HG03521 (cell line): ENCODE measurements around the gene RAMP3.
"Not testable (repeated sequence)": the region's sequence is repeated elsewhere in the genome, so short reads cannot be mapped to it uniquely, and the experiment has no call there.

ENCODE experiments used
- ATAC-seq: cut with Tn5 transposase; IDR thresholded peaks from one replicate; pipeline ENCODE4 v1.9.1; 2021; ENCODE audit warnings: mild to moderate bottlenecking, moderate library complexity; ENCODE audit not compliant: unreplicated experiment

RAMP3 gene

DNA sequence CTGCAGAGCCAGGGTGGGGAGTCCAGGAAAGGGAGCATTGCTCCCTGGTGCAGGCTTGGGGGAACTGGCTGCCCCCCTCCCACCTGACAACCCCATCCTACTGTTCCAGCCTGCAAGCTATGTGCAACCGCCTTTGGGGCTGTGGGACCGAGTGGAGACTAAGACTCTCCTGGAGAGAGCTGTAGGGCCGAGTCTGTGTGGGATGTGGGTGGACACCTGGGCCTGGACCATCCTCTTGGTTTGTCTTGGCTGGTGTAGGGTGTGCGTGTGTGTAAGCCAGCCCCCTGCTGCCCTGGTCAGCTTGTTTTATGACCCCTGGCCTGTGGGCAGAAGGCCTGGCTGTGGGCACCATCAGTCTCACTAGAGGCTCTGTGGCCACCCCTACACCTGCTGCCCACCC, 1.6 kb upstream of the RAMP3 start:
- no peak for ATAC-seq

DNA sequence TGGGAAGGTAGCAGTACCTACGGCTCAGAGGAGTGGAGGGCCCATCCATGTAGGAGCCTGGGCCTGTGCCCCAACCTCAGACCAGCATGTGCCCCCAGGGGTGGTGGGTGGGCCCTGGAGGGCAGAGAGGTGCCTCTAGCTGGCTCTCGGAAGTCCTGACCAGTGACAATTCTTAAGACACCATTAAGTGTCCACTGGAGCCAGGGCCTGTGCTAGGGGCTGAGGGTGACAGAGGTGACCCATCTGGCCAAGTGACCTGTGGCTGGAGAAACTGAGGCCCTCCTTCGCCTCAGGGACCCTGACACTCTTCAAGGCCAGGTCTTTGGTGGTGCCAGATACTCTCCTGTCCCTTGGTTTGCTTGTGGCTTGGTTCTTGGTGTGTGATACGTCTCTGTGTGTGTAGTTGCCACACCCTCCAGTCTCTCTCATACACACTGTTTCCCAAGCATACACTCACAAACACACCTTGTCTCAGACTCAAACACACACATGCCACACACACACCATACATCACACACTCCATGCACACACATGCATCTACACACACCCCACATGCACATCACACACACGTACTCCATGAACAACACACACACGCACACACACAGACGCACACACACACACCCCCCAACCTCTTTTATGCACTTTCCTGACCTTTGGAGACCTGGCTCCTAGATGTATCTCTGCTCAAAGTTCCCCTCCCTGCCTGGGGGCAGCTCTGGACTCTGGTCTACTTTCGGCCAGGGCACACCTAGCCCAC, 897 bp upstream of the RAMP3 start:
- no peak for ATAC-seq

DNA sequence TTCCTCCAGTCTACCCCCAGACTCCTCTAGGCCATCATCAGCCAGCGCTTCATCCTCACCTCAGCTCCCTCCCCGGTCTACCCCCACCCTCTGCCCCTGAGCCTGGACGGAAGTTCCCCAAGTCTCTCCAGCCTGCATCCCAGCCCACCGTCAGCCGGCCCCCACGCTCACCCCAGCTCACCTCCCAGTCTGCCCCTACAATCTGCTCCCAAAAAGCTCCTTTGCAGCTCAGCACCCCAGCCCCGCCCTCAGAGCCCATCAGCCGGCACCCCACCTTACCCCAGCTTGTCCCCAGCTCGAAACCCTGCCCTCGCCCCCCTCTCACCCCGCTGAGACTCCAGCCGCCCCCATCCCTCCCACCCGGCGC, 322 bp upstream of the RAMP3 start:
- no peak for ATAC-seq

DNA sequence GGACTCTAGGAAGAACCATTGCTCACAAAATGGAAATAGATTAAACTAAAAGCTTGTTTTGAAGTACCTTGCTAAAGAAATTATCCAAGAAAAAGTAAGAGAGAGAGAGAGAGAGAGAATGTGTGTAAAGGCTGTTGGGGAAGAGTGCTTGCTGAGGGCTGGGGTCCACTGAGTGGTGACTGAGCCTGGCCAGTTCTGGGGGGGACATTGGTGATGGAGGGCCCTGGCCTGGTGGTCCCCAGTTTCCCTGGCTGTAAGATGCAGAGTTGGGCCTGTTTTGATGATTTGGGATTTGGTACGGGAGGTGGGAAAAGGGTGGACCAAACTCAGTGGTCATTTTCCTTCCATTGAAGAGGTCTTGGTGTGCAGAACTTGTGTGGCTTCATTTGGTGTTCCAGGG, 880 bp downstream of the RAMP3 start:
- ATAC-seq = no peak

DNA sequence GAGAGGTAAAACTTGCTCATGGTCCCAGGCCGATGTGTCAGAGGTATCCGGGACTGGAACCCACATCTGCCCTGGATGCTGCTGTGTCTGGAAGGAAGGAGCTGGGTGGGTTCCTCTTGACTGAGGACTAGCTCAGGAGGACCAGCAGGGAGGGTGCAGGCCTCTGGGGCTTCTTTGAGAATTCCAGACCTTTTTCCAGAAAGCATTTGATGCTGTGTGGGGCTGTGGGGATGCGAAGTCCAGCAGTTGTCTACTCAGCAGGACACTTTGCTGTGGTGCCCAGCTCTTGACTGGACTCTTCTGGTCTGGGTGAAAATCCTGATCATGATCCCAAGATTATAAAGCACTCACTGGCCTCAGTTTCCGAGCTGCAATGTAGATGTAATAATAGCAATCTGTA, 1.7 kb downstream of the RAMP3 start:
- ATAC-seq = no peak

DNA sequence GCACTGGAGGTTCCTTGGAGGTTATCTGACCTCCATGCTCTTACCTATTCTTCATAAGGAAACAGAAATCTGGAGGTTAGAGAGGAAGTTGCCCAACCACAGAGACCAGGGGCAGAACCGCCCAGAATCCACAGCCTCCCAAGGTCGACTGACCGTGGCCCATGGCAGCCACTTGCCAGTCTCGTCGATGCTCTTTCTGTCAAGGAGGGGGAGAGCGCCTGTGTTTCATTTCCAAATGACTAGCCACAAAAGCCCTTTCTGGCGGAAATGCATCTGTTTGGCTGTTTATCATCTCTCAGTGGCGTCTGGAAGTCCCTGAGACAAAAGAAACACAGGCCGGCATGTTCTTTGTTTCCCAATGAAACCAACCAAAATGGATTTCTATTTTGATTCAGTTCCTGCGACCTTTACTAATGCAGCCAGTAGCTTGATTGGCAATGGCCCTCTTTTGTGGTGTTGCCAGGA, 2.9 kb downstream of the RAMP3 start:
- no peak for ATAC-seq

DNA sequence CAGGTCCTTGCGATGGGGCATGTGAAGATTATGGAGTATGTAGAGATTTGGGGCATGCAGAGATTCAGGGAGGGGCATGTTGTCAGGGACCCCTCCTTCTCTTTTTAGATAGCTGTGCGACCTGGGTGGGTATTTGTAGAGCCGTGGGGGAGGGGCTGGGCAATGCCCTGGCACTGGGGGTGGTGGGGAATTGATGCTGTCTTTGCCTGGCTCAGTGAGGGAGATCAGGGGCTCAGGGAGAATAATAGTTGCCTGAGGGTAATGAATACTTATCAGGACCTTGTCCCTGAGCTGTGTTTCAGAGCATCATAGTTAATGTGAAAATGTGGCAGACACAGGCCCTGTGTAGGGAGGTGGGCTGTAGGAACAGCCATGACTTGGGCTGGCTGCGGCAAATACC, 3.5 kb downstream of the RAMP3 start:
- ATAC-seq = no peak

DNA sequence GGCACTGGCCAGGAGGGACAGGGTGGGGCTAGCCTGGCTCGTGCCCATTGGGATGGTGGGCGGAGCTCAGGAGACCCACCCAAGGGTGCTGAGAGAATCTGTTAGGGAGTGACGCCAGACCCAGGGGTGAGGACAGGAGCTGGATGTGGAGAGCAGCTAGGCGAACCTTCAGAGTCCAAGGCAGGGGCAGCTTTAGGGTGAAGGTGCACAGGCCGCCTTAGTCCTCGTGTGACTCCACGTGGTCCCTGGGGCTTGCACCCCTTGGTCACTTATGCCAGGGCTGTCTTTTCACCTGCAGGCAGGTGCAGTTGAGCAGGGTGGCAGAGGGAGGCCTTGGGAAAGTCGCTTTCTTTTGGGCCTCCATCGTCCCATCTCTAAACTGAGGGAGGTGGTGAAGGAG, 4.3 kb downstream of the RAMP3 start:
- ATAC-seq = no peak

DNA sequence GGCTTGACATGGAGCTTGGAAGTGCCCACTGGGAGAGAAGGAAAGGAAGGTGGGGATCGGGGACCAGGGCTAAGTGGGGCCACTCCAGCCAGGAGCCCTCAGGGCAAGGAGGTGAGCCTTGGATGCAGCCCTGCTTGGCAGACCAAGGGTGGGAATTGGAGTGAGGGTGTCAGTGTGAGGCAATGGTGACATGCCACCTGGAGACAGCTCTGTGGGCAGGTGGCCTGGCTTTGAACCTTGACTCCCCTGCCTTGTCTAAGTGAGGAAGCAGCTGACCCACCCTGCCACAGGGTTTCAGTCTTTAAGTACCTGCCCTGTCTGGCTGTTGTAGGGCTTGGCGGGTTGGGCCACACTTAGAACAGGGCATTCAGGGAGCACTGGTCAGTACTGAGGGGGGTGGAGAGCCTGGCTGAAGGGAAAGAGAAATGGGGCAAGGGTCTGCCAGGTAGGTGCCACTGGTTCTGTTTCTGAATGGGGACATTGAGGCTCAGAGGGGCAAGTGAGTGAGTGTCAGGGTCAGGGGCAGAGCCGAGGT, 4.8 kb downstream of the RAMP3 start:
- ATAC-seq = no peak

DNA sequence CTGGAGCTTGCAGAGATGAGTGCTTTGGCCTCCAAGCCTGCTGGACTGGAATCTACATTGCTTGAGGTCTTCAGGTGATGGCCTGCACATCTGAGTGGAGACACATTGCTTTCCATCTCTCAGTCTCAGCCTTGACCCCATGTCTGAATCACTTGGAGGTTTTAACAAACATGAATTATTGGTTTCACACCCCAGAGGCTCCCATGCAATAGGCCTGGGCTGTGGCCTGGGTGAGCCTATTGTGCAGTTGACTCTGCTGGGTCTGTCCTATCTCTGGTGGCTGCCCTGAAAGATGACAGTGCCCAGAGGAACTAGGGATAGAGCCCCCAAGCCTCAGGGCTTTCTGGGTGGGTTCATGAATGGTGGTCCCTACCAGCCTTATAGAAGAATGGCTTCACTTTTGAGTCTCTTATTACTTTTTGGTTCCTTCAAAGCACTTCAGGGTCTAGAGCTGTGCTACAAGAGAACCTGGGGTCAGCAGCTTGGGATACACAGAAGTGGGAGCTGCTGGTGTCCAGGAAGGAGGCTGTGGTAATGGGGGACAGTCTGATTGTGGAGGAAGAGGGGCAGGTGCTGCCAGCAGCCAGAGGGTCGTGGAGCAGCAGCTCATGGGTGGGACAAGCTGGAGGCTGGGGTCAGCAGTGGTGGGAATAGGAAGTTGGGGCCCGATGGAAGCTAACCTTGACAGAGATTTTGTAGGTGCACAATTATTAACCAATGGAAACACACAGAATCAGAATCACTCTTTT, 5.5 kb downstream of the RAMP3 start:
- ATAC-seq = no peak

DNA sequence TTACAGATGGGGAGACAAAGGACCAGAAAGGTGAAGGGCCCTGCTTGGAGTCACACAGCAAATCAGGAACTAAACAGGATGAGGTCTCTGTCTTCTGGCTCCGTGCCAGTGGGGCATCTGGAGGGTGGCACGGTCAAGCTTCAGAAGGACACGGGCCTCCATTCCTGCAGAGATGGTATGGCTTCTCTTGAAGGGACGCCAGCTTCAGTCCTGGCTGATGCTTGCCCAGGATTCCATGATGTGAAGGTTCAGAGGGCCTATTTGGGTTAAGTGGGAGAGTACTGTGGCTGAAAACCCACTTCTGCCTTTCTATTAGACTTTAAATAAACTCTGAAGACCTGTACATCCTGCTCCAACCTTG, 6.1 kb downstream of the RAMP3 start:
- ATAC-seq = no peak

DNA sequence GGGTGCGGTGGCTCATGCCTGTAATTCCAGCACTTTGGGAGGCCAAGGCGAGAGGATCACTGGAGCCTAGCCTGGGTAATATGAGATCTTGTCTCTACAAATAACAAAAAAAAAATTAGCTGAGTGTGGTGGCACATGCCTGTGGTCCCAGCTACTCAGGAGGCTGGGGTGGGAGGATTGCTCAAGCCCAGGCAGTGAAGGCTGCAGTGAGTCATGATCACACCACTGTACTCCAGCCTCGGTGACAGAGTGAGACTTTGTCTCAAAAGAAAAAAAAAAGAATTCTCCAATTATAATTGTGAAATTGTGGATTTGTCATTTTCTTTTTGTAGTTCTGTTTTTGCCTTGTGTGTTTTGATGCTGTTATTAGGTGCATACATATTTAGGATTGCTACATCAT, 6.7 kb downstream of the RAMP3 start:
- not testable (repeated sequence) for ATAC-seq

DNA sequence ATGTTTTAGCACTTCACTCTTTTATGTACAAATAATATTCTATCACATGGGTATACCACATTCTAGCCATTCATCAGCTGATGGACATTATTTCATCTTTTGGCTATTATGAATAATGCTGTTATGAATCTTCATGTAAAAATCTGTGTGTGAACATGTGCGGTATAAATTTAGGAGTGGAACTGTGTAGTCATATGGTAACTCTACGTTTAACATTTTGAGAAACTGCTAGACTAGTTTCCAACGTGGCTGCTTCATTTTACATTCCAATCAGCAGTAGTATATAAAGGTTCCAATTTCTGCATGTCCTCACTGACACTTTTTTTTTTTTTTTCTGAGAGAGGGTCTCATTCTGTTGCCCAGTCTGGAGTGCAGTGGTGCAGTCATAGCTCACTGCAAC, 8.3 kb downstream of the RAMP3 start:
- ATAC-seq = no peak

DNA sequence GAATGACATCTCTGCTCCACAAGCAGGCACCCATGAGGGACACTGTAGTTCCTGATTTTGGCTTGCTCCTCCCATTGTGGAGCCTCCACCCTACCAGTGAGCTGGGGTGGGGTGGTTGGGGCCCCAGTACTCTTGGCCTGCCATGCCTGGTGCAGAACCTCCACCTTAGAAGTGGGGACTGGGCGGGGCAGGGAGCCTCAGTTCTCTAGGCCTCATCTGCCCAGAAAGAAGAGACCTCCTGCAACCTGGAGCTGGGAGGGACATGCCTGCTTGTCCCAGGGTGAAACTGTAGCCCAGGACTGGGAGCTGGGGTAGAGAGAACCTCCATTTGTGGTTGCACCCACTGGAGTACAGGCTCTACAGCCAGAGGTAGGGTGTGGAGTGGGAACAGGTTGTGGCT, 14.4 kb downstream of the RAMP3 start:
- ATAC-seq = no peak

DNA sequence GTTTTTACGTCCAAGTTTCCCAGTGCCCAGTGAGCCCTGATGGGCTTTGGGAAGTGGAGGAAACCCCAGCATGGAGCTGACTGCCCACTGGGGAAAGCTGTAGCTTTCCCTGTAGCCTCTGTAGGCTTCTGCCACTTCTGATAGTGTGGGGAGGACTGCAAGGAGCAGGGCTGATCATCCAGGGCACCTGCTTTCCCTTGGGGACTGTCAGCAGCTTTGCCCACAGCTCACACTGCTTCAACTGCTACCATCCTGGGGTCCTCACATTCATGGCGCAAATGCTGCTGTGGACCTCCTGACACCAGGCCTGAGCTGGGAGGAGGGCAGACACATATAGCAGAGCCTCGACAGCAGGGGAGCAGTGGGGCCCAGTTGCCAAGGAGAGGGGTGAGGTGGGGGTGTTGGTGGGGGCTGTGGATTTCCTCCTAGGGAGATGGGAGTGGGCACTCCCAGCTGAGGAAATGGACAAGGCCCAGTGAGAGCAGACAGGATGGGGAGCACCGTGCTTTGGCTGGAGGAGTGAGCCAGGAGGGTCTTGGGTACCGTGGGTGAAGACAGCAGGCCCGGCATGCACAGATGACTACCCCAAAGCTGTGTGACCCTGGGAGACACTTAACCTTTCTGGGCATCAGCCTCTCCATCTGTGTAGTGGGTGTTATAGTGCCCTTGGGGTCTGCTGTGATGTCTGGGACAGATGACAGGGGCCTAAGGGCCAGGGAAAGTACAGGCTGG, 16.2 kb downstream of the RAMP3 start:
- ATAC-seq = no peak

DNA sequence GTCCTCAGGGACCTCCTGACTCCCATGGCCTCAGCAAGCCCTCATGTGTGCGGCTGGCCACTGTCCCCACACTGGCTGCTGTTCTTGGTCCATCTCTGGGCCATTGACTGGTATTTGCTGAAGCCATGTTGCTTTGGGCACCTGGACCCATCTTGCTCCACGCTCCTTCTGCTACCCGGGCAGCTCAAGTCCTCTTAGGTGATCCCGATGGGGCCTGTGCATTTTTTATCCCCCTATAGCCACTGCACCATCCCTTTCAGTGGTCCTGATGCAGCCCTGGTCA, 16.7 kb downstream of the RAMP3 start:
- no peak for ATAC-seq

DNA sequence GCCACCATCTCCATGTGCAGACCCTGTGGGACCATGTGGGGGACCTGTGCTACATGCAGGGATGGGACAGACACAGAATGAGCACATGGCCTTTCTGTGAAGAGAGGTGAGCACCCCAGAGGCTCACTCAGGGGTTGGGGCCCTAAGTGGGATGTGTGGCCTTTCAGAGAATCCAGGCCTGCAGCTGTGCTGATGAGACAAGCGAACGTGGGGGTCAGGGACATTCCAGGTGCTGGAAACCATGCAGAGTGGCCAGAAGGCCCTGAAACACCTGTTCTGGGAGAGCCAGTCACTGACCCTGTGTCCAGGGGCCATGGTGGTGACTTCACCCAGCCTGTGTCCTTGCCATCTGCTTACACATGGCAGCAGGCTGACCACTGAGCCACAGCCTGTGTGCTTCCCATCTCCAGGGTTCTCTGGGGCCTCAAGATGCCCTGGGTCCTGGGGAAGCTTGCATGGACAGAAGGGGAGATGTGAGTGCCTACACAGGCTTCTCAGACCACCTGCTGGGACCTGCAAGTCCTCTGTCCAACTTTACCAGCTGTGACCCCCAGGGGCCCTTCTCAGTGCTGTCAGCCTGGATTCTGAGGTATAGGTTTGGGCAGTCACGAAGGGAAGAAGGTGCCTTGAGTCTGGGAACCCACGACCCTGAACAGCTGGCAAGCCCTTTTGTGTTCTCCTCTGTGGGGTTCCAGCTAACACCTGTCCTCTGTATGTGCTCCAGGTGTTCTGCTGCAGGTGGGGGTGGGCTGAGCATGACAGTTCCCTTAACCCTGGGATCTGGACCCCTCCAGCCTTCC, 17.6 kb downstream of the RAMP3 start:
- no peak for ATAC-seq

DNA sequence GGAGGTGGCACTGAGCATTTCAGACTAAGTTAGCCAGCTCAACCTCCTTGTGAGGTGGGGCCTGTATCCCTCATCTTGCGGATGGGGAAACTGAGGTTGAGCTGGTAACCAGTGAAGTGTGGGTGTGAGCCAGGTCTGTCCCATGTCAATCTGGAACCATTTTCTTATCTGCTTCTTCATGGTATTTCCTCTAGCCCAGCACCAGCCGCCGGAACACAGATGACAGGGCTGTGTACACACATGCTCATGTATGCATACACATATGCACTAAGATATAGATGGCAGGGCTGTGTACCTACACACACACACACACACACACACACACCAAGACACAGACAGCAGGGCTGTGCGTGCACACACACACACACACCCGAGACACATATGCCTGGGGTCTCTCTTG, 18.5 kb downstream of the RAMP3 start:
- no peak for ATAC-seq

DNA sequence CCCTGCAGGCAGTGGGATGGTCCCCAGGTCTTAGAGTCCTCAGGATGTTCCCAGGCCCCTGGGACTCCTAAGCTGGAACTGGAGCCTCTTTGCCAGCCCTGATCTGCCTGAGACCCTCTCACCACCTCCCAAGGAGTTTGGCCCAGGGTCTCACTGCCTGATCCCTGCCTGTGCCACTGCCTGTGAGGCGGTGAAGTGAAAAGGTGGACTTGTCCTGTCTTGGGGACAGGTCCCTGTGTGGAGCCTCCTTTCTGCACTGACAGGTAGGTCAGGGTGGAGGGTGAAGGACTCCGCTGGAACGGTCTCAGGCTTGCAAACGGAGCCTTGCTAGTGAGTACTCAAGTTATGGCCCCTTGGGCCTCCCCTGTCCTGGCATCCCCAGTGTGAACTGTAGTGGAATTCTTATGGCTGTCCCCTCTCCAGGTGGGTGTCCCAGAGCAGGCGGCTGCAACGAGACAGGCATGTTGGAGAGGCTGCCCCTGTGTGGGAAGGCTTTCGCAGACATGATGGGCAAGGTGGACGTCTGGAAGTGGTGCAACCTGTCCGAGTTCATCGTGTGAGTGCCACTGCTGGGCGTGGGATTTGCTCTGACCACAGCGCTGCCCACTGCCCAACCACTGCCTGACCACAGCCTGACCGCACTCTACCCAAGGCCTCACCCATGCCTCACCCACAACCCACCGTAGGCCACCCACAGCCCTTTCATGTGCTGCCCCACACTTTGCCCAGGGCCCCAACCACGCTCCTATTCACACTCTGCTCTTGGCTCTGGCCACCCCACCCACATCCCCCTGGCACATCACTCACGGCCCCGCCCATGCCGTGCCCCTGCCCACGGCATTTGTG, 19.5 kb downstream of the RAMP3 start:
- ATAC-seq = no peak

DNA sequence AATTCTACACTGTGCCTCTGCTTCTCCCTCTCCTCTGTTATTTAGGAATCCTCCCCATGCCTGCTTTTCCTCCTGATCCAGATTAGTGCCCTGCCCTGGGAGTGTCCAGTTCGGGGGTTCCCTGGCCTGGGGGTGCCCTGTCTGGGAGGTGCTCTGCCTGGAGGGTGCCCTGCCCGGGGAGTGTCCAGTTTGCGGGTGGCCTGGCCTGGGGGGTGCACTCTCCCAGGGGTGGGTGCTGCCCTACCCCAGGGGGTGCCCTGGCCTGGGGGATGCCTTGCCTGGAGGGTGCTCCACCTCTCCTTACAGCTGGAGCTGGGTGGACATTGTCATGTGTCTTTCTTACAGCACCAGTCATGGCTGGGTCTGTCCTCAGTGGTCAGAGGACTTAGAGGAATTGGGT, 20.2 kb downstream of the RAMP3 start:
- no peak for ATAC-seq
